Measurements from ENCODE around the gene SMOC1. TPM values are rescaled to one million over a fixed set of nuclear protein-coding genes. Genes with fewer than 3 reads are reported as not detected.

SMOC1 gene
- total and polyA plus RNA-seq, 9 of the 15 experiments (the other 6 are each of a cell fraction or from before 2014, with no cell fraction given) = 0.04 TPM; not detected in 8

DNA sequence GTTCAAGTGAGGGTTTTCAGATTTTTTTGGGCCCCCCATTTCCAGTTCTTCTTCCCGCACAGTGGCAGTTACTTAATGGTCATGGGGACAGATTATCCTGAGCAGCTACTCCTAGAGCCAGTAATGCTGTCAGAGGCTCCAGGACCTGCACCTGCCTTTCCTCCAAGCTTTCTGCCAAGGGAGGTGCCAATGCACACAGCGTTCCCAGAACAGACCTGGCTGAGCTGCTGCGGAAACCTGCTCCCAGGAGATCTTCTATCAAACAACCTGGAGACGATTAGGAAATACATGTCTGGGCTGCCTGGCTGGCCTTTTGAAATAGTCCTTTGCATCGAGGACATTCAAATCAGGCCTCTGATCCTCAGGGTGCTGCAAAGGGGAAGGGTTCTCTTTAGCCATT, 188.6 kb downstream of the SMOC1 start:
- Histone ChIP-seq H3K4me3 (no peak overlapping the region), H3K4me1 (replicated peaks in 1 of 2; ENCODE audit: control insufficient read depth in 2 of 2, insufficient read depth in 2 of 2, low read length in 2 of 2) (no peaks in the 10 kb centered on the region), H2AFZ (ENCODE audit: low read depth, low read length) (no peak overlapping the region), H4K20me1 (replicated peaks; ENCODE audit: control insufficient read depth, insufficient read depth, low read length) (no peaks in the 10 kb centered on the region), H3K9me1 (ENCODE audit: control insufficient read depth, insufficient read depth, low read length) (no peaks in the 10 kb centered on the region), H3K9me3 (replicated peaks; ENCODE audit: control insufficient read depth, insufficient read depth, low read depth, low read length) (no peaks in the 10 kb centered on the region), H3K79me2 (ENCODE audit: control insufficient read depth, insufficient read depth, low read length) (no peaks in the 10 kb centered on the region), H3K27ac (ENCODE audit: extremely low read depth, low read depth, low read length) (no peak overlapping the region), H3K27me3 (ENCODE audit: control insufficient read depth in 2 of 2, insufficient read depth in 2 of 2, low read length in 2 of 2) (no peaks in the 10 kb centered on the region), H3K4me2 (ENCODE audit: insufficient read depth, low read length) (no peak overlapping the region), H3K9ac (ENCODE audit: insufficient read depth in 1 of 2, low read depth in 2 of 2, low read length in 2 of 2) (no peak overlapping the region), H3K36me3 (ENCODE audit: control insufficient read depth, insufficient read depth, low read length) (no peaks in the 10 kb centered on the region)
- FAIRE-seq (no peak), ATAC-seq (no peak), DNase-seq (ENCODE audit: extremely low read depth in 1 of 4, low spot score in 3 of 4) (no peak)
- POLR2A ChIA-PET = no interaction called here
- CTCF ChIA-PET (ENCODE audit: low intra/inter-chr PET ratio) = no interaction called here
- intact Hi-C loops (cut with micrococcal nuclease) = no loop called here
- BruUV-seq (replicated peaks) = no TSS peak
- WGBS (ENCODE audit: insufficient coverage, low coverage, missing lambda C conversion rate) = 0% methylated on average over 5 of the region's 5 CpGs
- in situ Hi-C loops (cut with MboI) = no loop called here
- no peak for TF ChIP-seq HEY1 (CRISPR knock-in tag; IDR thresholded peaks at IDR 0.05; ENCODE audit: borderline replicate concordance)
- no peak for TF ChIP-seq POLR2H (tag; IDR thresholded peaks at IDR 0.05; ENCODE audit: low read depth)
- no peak for TF ChIP-seq KDM1A (IDR thresholded peaks at IDR 0.05)
- TF ChIP-seq, protein P1, sequence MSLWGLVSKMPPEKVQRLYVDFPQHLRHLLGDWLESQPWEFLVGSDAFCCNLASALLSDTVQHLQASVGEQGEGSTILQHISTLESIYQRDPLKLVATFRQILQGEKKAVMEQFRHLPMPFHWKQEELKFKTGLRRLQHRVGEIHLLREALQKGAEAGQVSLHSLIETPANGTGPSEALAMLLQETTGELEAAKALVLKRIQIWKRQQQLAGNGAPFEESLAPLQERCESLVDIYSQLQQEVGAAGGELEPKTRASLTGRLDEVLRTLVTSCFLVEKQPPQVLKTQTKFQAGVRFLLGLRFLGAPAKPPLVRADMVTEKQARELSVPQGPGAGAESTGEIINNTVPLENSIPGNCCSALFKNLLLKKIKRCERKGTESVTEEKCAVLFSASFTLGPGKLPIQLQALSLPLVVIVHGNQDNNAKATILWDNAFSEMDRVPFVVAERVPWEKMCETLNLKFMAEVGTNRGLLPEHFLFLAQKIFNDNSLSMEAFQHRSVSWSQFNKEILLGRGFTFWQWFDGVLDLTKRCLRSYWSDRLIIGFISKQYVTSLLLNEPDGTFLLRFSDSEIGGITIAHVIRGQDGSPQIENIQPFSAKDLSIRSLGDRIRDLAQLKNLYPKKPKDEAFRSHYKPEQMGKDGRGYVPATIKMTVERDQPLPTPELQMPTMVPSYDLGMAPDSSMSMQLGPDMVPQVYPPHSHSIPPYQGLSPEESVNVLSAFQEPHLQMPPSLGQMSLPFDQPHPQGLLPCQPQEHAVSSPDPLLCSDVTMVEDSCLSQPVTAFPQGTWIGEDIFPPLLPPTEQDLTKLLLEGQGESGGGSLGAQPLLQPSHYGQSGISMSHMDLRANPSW (CRISPR knock-in tag; IDR thresholded peaks at IDR 0.05) = no peak
- no peak for TF ChIP-seq ZFP36 (IDR thresholded peaks at IDR 0.05; ENCODE audit: low read depth, low read length, partially characterized antibody)
- TF ChIP-seq CBX5 (IDR thresholded peaks at IDR 0.05; ENCODE audit: borderline replicate concordance, low read depth) = no peak
- no peak for TF ChIP-seq SRSF3 (IDR thresholded peaks at IDR 0.05; ENCODE audit: insufficient read depth, low read length)
- TF ChIP-seq, protein P2, sequence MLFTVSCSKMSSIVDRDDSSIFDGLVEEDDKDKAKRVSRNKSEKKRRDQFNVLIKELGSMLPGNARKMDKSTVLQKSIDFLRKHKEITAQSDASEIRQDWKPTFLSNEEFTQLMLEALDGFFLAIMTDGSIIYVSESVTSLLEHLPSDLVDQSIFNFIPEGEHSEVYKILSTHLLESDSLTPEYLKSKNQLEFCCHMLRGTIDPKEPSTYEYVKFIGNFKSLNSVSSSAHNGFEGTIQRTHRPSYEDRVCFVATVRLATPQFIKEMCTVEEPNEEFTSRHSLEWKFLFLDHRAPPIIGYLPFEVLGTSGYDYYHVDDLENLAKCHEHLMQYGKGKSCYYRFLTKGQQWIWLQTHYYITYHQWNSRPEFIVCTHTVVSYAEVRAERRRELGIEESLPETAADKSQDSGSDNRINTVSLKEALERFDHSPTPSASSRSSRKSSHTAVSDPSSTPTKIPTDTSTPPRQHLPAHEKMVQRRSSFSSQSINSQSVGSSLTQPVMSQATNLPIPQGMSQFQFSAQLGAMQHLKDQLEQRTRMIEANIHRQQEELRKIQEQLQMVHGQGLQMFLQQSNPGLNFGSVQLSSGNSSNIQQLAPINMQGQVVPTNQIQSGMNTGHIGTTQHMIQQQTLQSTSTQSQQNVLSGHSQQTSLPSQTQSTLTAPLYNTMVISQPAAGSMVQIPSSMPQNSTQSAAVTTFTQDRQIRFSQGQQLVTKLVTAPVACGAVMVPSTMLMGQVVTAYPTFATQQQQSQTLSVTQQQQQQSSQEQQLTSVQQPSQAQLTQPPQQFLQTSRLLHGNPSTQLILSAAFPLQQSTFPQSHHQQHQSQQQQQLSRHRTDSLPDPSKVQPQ (CRISPR knock-in tag; IDR thresholded peaks at IDR 0.05; ENCODE audit: borderline replicate concordance) = no peak
- TF ChIP-seq PURB (CRISPR knock-in tag; IDR thresholded peaks at IDR 0.05; ENCODE audit: low read depth) = no peak
